H1 (cell line): ENCODE data around the gene CYP26A1. TPM values are rescaled to one million over a fixed set of nuclear protein-coding genes. Genes with fewer than 3 reads are reported as not detected.

ENCODE experiments used
- BCL11A ChIP-seq, 2 experiments: IDR thresholded peaks; one replicate each; pipeline ENCODE4 v1.6.1; 2011; ENCODE audit warnings: low read depth in 2 of 2, low read length in 2 of 2, mild to moderate bottlenecking in 2 of 2
- CHD1 ChIP-seq: IDR thresholded peaks from 2 replicates; pipeline ENCODE4 v1.6.1; 2012; ENCODE audit warnings: low read depth, low read length, improper control_type of control experiment
- CTBP2 ChIP-seq: IDR thresholded peaks from 2 replicates; pipeline ENCODE4 v1.7.0; 2011; ENCODE audit warnings: borderline replicate concordance, mild to moderate bottlenecking, moderate library complexity, mixed read lengths, low read length; ENCODE audit not compliant: insufficient read depth, insufficient read length
- E2F6 ChIP-seq: IDR thresholded peaks from 2 replicates; pipeline ENCODE4 v1.6.1; 2012; ENCODE audit warnings: inconsistent platforms
- RAD21 ChIP-seq, 2 experiments: IDR thresholded peaks in 1 of 2; conservative IDR thresholded peaks in 1 of 2; 2 replicates each; pipeline ENCODE4 v1.6.1; 2011; ENCODE audit warnings: low read depth in 2 of 2, low read length in 2 of 2, improper control_type of control experiment in 1 of 2, inconsistent platforms in 1 of 2, mild to moderate bottlenecking in 1 of 2, moderate library complexity in 1 of 2
- RBBP5 ChIP-seq: IDR thresholded peaks from 2 replicates; pipeline ENCODE4 v1.7.1; 2012; ENCODE audit warnings: low read depth, mild to moderate bottlenecking, inconsistent platforms, low read length, moderate library complexity, borderline replicate concordance
- SUZ12 ChIP-seq: fragments of 200-600 bp; sonication (generic); IDR thresholded peaks from 2 replicates; pipeline ENCODE4 v1.6.1; 2012; ENCODE audit warnings: mild to moderate bottlenecking, inconsistent platforms, low read length, moderate library complexity, mixed read lengths
- TEAD4 ChIP-seq: IDR thresholded peaks from 2 replicates; pipeline ENCODE4 v1.6.1; 2012; ENCODE audit warnings: low read depth, low read length, inconsistent platforms, mixed read lengths
- polyA plus RNA-seq, 7 experiments: library from polyadenylated mRNA; depleted of rRNA in 3 of 7; stranded (reverse) in 5 of 7; unstranded in 2 of 7; fragments of >200 nt in 5 of 7; fragments of 200-250 nt in 2 of 7; gene quantifications; 1 replicate in 5 of 7; 2 replicates in 1 of 7; 4 replicates in 1 of 7; pipeline versions ENCODE4 v1.2.1 to v1.2.3, GENCODE V29; 2011 to 2013; ENCODE audit warnings: missing spikeins in 2 of 7, mixed read lengths in 2 of 7
- total RNA-seq: library from RNA; stranded (reverse); fragmentation: NEBNext Ultra II Directional; extraction: Animal tissue kit (Norgen Biotek cat#: 25700); gene quantifications from 2 replicates; pipeline ENCODE4 v1.2.1, GENCODE V29; 2021

CYP26A1 gene
- total and polyA plus RNA-seq, 2 of the 8 experiments (the other 6 are each of a cell fraction or from before 2014, with no cell fraction given), result 5.0 to 9.1 TPM

GRCh38 chr10:93115661-93116383 lies 42.1 kb downstream of the CYP26A1 start (continued):
- no peak for TF ChIP-seq CTBP2
- TF ChIP-seq E2F6, result peak; percentile 84
- no peak for TF ChIP-seq BCL11A (IDR thresholded peaks at IDR 0.05; ENCODE audit: low read depth in 2 of 2, low read length in 2 of 2)
- no peak for TF ChIP-seq TEAD4
- no peak for TF ChIP-seq CHD1
- TF ChIP-seq RBBP5, result no peak
- TF ChIP-seq SUZ12, result no peak
- TF ChIP-seq RAD21 (IDR thresholded peaks at IDR 0.05 in 1 of 2, conservative IDR thresholded peaks at IDR 0.05 in 1 of 2; ENCODE audit: low read depth in 2 of 2, low read length in 2 of 2), result peak; percentile 68 to 76
- TF ChIP-seq, all 59 proteins: peak for 5
